HEK293T (cell line): ENCODE results near the gene ALK.

Experiments used
- CTCF ChIA-PET: fragments of 350-600 bp; formaldehyde crosslinking; extraction: SDS; loops from one replicate; lab custom pipeline; 2021; ENCODE audit warnings: antibody characterized with exemption, inconsistent platforms; lab: Yijun Ruan, JAX
- POLR2A ChIA-PET: fragments of 350-600 bp; formaldehyde crosslinking; extraction: SDS; loops from one replicate; lab custom pipeline; 2020; ENCODE audit warnings: antibody characterized with exemption, inconsistent platforms; lab: Yijun Ruan, JAX
- DNase-seq: peaks from one replicate; pipeline ENCODE4 v3.0.0; 2012; ENCODE audit warnings: mixed read lengths; ENCODE audit errors: extremely low spot score
- ARNT ChIP-seq: fragments of 450-650 bp; IDR thresholded peaks from 2 replicates; pipeline ENCODE4 v1.6.1; 2017; ENCODE audit warnings: mild to moderate bottlenecking
- BHLHE40 ChIP-seq: fragments of 450-650 bp; IDR thresholded peaks from 2 replicates; pipeline ENCODE4 v1.6.1; 2016; ENCODE audit warnings: mild to moderate bottlenecking, moderate library complexity, borderline replicate concordance
- CTBP1 ChIP-seq: fragments of 450-650 bp; IDR thresholded peaks from 2 replicates; pipeline ENCODE4 v1.6.1; 2016; ENCODE audit warnings: borderline replicate concordance
- ELF4 ChIP-seq: fragments of 450-650 bp; IDR thresholded peaks from 2 replicates; pipeline ENCODE4 v1.6.1; 2017; ENCODE audit warnings: antibody characterized with exemption
- FOXA1 ChIP-seq: fragments of 450-650 bp; IDR thresholded peaks from 2 replicates; pipeline ENCODE4 v1.6.1; 2016; ENCODE audit warnings: mild to moderate bottlenecking
- FOXK2 ChIP-seq: fragments of 450-650 bp; IDR thresholded peaks from 2 replicates; pipeline ENCODE4 v1.6.1; 2016; ENCODE audit warnings: mild to moderate bottlenecking
- FOXM1 ChIP-seq: fragments of 450-650 bp; IDR thresholded peaks from 2 replicates; pipeline ENCODE4 v1.6.1; 2017; ENCODE audit warnings: mild to moderate bottlenecking, borderline replicate concordance
- HDGF ChIP-seq: fragments of 450-650 bp; IDR thresholded peaks from 2 replicates; pipeline ENCODE4 v1.6.1; 2017; ENCODE audit warnings: antibody characterized with exemption, borderline replicate concordance
- L3MBTL2 ChIP-seq: fragments of 450-650 bp; conservative IDR thresholded peaks from 2 replicates; pipeline ENCODE4 v1.6.1; 2016; ENCODE audit warnings: mild to moderate bottlenecking
- LEF1 ChIP-seq: fragments of 450-650 bp; IDR thresholded peaks from 2 replicates; pipeline ENCODE4 v1.6.1; 2017; ENCODE audit warnings: mild to moderate bottlenecking, borderline replicate concordance
- NFRKB ChIP-seq: fragments of 450-650 bp; IDR thresholded peaks from 2 replicates; pipeline ENCODE4 v1.6.1; 2016; ENCODE audit warnings: mild to moderate bottlenecking, moderate library complexity
- PKNOX1 ChIP-seq: fragments of 450-650 bp; IDR thresholded peaks from 2 replicates; pipeline ENCODE4 v1.6.1; 2016
- SP1 ChIP-seq: fragments of 450-650 bp; IDR thresholded peaks from 2 replicates; pipeline ENCODE4 v1.6.1; 2017
- SUZ12 ChIP-seq: fragments of 450-650 bp; IDR thresholded peaks from 2 replicates; pipeline ENCODE4 v1.6.1; 2016; ENCODE audit warnings: mild to moderate bottlenecking
- TARDBP ChIP-seq: fragments of 450-650 bp; IDR thresholded peaks from 2 replicates; pipeline ENCODE4 v1.6.1; 2016
- ZNF384 ChIP-seq: fragments of 450-650 bp; IDR thresholded peaks from 2 replicates; pipeline ENCODE4 v1.6.1; 2016

ALK gene

DNA sequence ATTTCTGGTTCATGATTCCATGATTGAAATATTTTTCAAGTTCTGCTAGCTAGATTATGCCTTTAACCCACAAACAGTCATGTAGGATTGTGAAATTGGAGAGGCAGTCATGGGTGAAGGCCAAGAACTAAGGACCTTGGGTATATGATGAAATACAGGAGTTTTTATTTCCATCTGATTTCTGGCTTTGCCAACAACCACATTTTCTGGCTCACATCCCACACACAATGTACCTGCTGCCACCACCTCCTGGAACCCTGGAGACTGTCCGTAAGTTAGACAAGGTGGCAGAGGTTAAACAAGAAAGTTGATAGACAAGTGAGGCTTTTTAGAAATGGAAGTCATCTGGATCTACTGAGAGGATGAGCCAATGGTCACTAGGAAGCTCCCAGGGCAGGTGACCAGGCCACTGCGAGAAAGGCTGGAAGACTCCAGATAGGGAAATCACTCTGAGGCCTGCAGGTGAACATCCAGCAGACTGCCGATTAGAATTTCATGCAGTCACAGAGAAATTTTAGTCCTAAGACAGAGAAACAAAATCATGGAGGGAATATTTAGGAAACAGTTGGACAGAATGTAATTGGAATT is 402.0 kb downstream of the ALK start:
- no peak for DNase-seq
- ChIA-PET POLR2A (no interaction called here), CTCF (interaction anchor here (0.6 kb wide), 1 partner anchor 65 kb away, joined by 3 read pairs; no protein-coding TSS in a partner anchor)
- no peak for TF ChIP-seq FOXA1
- no peak for TF ChIP-seq PKNOX1
- TF ChIP-seq CTBP1: no peak
- TF ChIP-seq ARNT: no peak
- no peak for TF ChIP-seq L3MBTL2
- TF ChIP-seq HDGF: no peak
- no peak for TF ChIP-seq LEF1
- TF ChIP-seq ZNF384: no peak
- no peak for TF ChIP-seq BHLHE40
- no peak for TF ChIP-seq FOXK2
- no peak for TF ChIP-seq NFRKB
- no peak for TF ChIP-seq SP1
- no peak for TF ChIP-seq SUZ12
- no peak for TF ChIP-seq ELF4
- TF ChIP-seq TARDBP: no peak
- TF ChIP-seq FOXM1: no peak

DNA sequence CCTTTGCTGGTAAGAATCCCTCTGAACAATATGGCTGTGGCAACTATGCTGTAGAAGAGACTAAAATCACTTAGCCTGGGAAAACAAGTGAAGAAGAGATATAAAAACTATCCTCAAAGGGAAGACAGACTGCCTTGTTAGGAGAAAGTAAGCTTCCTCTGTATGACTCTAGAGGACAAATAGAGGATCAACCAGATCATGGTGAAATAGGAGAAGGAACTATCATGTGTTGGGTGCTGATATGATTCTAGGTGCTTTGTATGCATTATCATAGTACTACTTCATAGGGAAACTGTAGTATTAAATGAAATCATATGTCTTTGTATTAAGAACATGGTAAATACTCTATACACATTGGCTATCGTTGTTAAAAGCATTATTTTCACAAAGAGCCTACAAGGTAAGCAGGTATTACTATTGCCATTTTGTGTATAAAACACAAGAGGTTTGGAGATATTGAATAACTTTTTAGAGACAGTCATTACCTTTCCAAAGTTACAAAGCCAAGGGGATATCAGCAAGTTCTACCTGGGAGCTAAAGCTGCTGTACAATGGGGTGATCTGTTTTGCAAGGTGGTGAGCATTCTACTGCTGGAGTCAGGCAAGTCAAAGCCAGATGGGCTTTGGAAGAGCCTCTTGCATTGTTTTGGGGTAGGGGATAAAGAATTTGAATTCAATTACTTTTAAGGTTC is 402.6 kb downstream of the ALK start:
- ChIA-PET POLR2A (no interaction called here), CTCF (no interaction called here)
- DNase-seq: no peak
- no peak for TF ChIP-seq SP1
- no peak for TF ChIP-seq FOXA1
- no peak for TF ChIP-seq BHLHE40
- no peak for TF ChIP-seq LEF1
- no peak for TF ChIP-seq ARNT
- no peak for TF ChIP-seq L3MBTL2
- TF ChIP-seq TARDBP: no peak
- TF ChIP-seq FOXM1: no peak
- TF ChIP-seq FOXK2: no peak
- no peak for TF ChIP-seq ELF4

GRCh38 chr2:29518010-29518409 is 403.4 kb downstream of the ALK start:
- DNase-seq: no peak
- CTCF ChIA-PET: no interaction called here
- TF ChIP-seq HDGF (no peak), CTBP1 (no peak), PKNOX1 (no peak), BHLHE40 (no peak), FOXM1 (no peak), SP1 (no peak)
- POLR2A ChIA-PET: no interaction called here

DNA sequence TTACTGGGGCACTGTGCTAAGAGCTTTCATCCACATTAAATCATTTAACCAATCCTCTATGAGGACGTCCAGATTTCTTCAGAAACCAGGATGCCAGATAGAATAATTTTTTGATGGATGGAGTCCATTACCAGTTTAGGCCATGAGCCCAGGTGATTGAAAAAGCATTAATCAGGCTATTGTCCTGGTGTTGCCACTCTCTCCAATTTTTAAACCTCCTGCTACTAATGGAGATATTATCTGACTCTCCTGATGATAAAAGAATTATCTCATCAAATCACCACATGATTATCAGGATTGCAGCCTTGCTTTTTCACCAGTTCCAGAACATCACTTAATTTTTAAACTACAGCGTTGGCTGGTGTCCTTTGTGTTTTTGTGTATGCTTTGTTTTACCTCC is 404.0 kb downstream of the ALK start:
- ChIA-PET POLR2A (no interaction called here), CTCF (no interaction called here)
- DNase-seq: no peak
- TF ChIP-seq ZNF384 (no peak), L3MBTL2 (no peak), ARNT (no peak), PKNOX1 (no peak), LEF1 (no peak), ELF4 (no peak), NFRKB (no peak), SUZ12 (no peak), SP1 (no peak)

GRCh38 chr2:29516767-29517166 is 404.6 kb downstream of the ALK start:
- DNase-seq: no peak
- ChIA-PET POLR2A (no interaction called here), CTCF (no interaction called here)
- TF ChIP-seq CTBP1 (no peak), SUZ12 (no peak), PKNOX1 (no peak), ARNT (no peak), L3MBTL2 (no peak), FOXK2 (no peak), NFRKB (no peak), FOXA1 (no peak), BHLHE40 (no peak), ELF4 (no peak), ZNF384 (no peak), FOXM1 (no peak), TARDBP (no peak), LEF1 (no peak), HDGF (no peak), SP1 (no peak)
